ENCODE results near the gene BTBD18. TPM values are rescaled to one million over a fixed set of nuclear protein-coding genes. Genes with fewer than 3 reads are reported as not detected.

BTBD18 gene
- total RNA-seq, 3 donors from 2014 or later: not detected

DNA sequence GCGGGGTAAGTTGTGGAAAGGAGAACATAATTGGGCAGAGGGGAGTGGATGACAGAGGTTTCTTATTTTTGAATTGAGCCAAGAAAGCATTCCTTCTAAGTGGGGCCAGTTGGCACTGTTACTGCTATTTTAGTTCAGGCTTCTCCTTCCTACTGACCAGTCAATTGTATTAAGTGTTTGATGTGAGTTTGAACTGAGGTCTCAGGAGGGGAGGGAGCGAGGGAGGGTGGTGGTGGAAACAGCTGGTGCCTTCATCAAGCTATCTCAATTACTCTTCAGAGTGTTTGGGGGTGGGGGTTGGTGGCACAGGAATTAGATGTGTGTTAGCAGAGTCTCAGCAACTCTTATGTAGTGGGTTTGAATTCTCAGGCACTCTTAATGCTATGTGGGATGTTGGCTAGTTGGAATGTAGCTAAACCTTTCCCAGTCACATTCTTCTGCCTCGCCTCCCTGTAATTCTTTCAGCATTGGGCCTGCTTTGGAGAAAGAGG lies 24.5 kb upstream of the BTBD18 start:
- TF ChIP-seq, protein P1, sequence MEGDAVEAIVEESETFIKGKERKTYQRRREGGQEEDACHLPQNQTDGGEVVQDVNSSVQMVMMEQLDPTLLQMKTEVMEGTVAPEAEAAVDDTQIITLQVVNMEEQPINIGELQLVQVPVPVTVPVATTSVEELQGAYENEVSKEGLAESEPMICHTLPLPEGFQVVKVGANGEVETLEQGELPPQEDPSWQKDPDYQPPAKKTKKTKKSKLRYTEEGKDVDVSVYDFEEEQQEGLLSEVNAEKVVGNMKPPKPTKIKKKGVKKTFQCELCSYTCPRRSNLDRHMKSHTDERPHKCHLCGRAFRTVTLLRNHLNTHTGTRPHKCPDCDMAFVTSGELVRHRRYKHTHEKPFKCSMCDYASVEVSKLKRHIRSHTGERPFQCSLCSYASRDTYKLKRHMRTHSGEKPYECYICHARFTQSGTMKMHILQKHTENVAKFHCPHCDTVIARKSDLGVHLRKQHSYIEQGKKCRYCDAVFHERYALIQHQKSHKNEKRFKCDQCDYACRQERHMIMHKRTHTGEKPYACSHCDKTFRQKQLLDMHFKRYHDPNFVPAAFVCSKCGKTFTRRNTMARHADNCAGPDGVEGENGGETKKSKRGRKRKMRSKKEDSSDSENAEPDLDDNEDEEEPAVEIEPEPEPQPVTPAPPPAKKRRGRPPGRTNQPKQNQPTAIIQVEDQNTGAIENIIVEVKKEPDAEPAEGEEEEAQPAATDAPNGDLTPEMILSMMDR (IDR thresholded peaks at IDR 0.05): no peak
- TF ChIP-seq POLR2AphosphoS5 (IDR thresholded peaks at IDR 0.05): no peak
- TF ChIP-seq POLR2A (IDR thresholded peaks at IDR 0.05): no peak
- DNase-seq (ENCODE audit: low spot score in 2 of 2): no peak
- intact Hi-C loops (cut with DNase I; ENCODE audit: low total_unique reads): no loop called here
- no peaks in the 10 kb centered on the region for H3K27me3 ChIP-seq
- no peaks in the 10 kb centered on the region for H3K36me3 ChIP-seq
- peak overlapping the region; percentile 91 to 92 for H3K27ac ChIP-seq
- peaks cover 10 to 55% of the 10 kb centered on the region in 2 donors for H3K4me1 ChIP-seq
- peak overlapping the region in 1 of 3 donors; percentile 39 for H3K4me3 ChIP-seq
- no peaks in the 10 kb centered on the region for H3K9me3 ChIP-seq

DNA sequence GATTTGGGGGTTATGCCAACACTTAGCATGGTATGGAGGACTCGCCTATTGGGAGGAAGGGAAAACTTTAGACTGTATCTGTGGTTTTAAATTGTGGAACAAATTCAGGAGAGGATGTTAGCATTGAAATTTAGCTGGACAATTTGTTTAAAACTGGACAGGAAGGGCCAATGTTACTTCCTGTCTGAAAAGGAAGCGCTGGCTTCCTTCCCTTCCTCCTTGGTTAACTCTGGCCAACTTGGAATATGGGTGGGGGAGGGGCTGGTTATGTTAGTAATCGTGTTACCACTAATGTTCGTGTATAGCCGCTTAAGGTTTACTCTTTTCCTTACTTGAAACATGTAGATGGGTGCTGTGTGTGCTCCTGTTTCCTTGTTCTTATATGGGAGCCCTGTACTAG lies 23.9 kb upstream of the BTBD18 start:
- no peaks in the 10 kb centered on the region for H3K36me3 ChIP-seq
- peak overlapping the region; percentile 91 to 92 for H3K27ac ChIP-seq
- no peaks in the 10 kb centered on the region for H3K27me3 ChIP-seq
- peak overlapping the region in 1 of 3 donors; percentile 39 for H3K4me3 ChIP-seq
- H3K9me3 ChIP-seq: no peaks in the 10 kb centered on the region
- intact Hi-C loops (cut with DNase I; ENCODE audit: low total_unique reads): no loop called here
- TF ChIP-seq POLR2A (IDR thresholded peaks at IDR 0.05): no peak
- no peak for TF ChIP-seq POLR2AphosphoS5 (IDR thresholded peaks at IDR 0.05)
- TF ChIP-seq, protein P1 (IDR thresholded peaks at IDR 0.05): no peak
- DNase-seq (ENCODE audit: low spot score in 2 of 2): no peak
- H3K4me1 ChIP-seq: peaks cover 5 to 49% of the 10 kb centered on the region in 2 donors

DNA sequence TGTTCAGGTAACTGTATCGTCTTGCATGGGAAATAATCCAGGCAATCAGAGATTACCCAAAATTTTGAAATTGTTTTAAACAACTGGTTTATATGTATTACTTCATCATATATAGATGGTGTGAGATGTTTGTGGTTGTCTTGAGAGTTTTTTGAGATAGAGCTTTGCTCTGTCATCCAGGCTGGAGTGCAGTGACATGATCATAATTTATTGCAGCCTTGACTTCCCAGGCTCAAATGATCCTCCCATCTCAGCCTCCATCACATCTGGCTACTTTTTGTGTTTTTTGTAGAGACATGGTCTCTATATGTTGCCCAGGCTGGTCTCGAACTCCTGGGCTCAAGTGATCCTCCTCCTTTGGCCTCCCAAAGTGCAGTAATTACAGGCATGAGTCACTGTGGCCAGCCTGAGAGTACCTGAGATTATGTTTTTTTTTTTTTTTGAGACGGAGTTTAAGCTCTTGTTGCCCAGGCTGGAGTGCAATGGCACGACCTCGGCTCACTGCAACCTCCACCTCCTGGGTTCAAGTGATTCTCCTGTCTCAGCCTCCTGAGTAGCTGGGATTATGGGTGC lies 21.5 kb upstream of the BTBD18 start:
- peaks cover 5 to 32% of the 10 kb centered on the region in 2 donors for H3K4me1 ChIP-seq
- peak overlapping the region in 1 of 2 donors; percentile 71 for H3K27ac ChIP-seq
- no peaks in the 10 kb centered on the region for H3K9me3 ChIP-seq
- no peak for TF ChIP-seq POLR2A (IDR thresholded peaks at IDR 0.05)
- no peak for TF ChIP-seq POLR2AphosphoS5 (IDR thresholded peaks at IDR 0.05)
- TF ChIP-seq, protein P1 (IDR thresholded peaks at IDR 0.05): no peak
- H3K27me3 ChIP-seq: no peaks in the 10 kb centered on the region
- intact Hi-C loops (cut with DNase I; ENCODE audit: low total_unique reads): no loop called here
- no peak for DNase-seq (ENCODE audit: low spot score in 2 of 2)
- H3K4me3 ChIP-seq: no peak overlapping the region
- no peaks in the 10 kb centered on the region for H3K36me3 ChIP-seq

DNA sequence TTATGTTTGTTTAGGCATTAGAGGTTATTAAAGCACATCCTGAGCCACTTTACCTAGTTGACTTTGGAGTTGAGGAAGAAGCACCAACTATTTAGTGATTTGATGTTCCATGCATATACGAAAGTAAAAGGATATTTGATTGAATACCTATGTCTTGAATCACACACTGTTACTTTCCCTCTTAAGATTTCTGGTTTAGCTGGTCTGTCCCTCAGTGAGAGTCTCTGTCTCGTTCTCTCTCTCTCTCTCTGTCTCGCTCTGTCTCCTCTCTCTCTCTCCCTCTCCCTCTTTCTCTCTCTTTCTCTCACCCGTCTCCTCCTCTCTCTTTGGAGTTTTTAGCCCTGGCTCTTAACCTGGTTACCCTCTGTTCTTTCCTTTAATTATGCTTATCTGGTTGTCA lies 20.9 kb upstream of the BTBD18 start:
- Histone ChIP-seq H3K27ac (peak overlapping the region; percentile 44 to 71), H3K4me3 (no peak overlapping the region), H3K36me3 (no peaks in the 10 kb centered on the region), H3K9me3 (no peaks in the 10 kb centered on the region), H3K27me3 (no peaks in the 10 kb centered on the region), H3K4me1 (peaks cover 5 to 28% of the 10 kb centered on the region in 2 donors)
- intact Hi-C loops (cut with DNase I; ENCODE audit: low total_unique reads): no loop called here
- TF ChIP-seq, protein P1 (IDR thresholded peaks at IDR 0.05): no peak
- TF ChIP-seq POLR2AphosphoS5 (IDR thresholded peaks at IDR 0.05): no peak
- no peak for TF ChIP-seq POLR2A (IDR thresholded peaks at IDR 0.05)
- no peak for DNase-seq (ENCODE audit: low spot score in 2 of 2)

DNA sequence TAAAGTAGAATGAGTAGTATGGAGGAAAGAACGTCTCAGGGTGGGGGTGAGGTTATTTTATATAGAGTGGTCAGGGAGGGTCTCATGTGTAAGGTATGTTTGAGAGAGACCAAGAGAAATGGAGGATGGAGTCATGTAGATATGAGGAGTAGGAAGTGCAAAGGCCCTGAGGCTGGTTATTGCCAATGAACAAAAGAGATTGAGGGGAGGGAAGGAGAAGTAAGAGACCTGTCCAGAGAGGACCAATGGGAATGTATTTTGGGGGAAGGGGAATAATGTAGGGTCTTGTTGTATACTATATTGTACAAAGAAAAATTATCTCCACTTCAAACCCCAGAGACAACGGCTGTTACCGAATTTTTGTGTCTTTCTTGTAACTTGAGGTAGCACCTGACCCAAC lies 19.7 kb upstream of the BTBD18 start:
- Histone ChIP-seq H3K9me3 (no peaks in the 10 kb centered on the region), H3K4me3 (no peak overlapping the region), H3K36me3 (no peaks in the 10 kb centered on the region), H3K27me3 (no peaks in the 10 kb centered on the region), H3K4me1 (peaks cover 0 to 16% of the 10 kb centered on the region in 2 donors), H3K27ac (no peak overlapping the region)
- DNase-seq (ENCODE audit: low spot score in 2 of 2): no peak
- no peak for TF ChIP-seq POLR2A (IDR thresholded peaks at IDR 0.05)
- TF ChIP-seq, protein P1 (IDR thresholded peaks at IDR 0.05): no peak
- no peak for TF ChIP-seq POLR2AphosphoS5 (IDR thresholded peaks at IDR 0.05)
- intact Hi-C loops (cut with DNase I; ENCODE audit: low total_unique reads): no loop called here
